ENCODE results near the gene TMEM163.

TMEM163 gene

GRCh38 chr2:134432435-134432883, 286.3 kb downstream of the TMEM163 start:
- peak overlapping the region; percentile 55 for H3K27ac Mint-ChIP-seq
- TF ChIP-seq CTCF (IDR thresholded peaks at IDR 0.05): no peak
- H3K9me3 Mint-ChIP-seq: no peaks in the 10 kb centered on the region
- no peak for DNase-seq
- H3K27me3 Mint-ChIP-seq (ENCODE audit: low read depth, poor library complexity): no peaks in the 10 kb centered on the region
- H3K36me3 Mint-ChIP-seq (ENCODE audit: low read depth): peaks cover 54% of the 10 kb centered on the region
- peaks cover 28% of the 10 kb centered on the region for H3K4me1 Mint-ChIP-seq
- H3K4me3 Mint-ChIP-seq: no peak overlapping the region

GRCh38 chr2:134431838-134432434, 286.9 kb downstream of the TMEM163 start:
- Mint-ChIP-seq H3K4me1 (peaks cover 28% of the 10 kb centered on the region), H3K27ac (peak overlapping the region; percentile 55), H3K4me3 (no peak overlapping the region), H3K9me3 (no peaks in the 10 kb centered on the region), H3K36me3 (ENCODE audit: low read depth) (peaks cover 59% of the 10 kb centered on the region), H3K27me3 (ENCODE audit: low read depth, poor library complexity) (no peaks in the 10 kb centered on the region)
- DNase-seq: no peak
- no peak for TF ChIP-seq CTCF (IDR thresholded peaks at IDR 0.05)

- Mint-ChIP-seq H3K27me3 (ENCODE audit: low read depth, poor library complexity) (no peaks in the 10 kb centered on the region), H3K9me3 (no peaks in the 10 kb centered on the region), H3K4me1 (peaks cover 28% of the 10 kb centered on the region), H3K4me3 (no peak overlapping the region), H3K27ac (no peak overlapping the region), H3K36me3 (ENCODE audit: low read depth) (peaks cover 59% of the 10 kb centered on the region)
- no peak for TF ChIP-seq CTCF (IDR thresholded peaks at IDR 0.05)
- DNase-seq: no peak
Measured at GRCh38 chr2:134429886-134430285, 288.9 kb downstream of the TMEM163 start.

- H3K36me3 Mint-ChIP-seq (ENCODE audit: low read depth): peaks cover 42% of the 10 kb centered on the region
- no peak overlapping the region for H3K4me3 Mint-ChIP-seq
- no peak for TF ChIP-seq CTCF (IDR thresholded peaks at IDR 0.05)
- H3K9me3 Mint-ChIP-seq: no peaks in the 10 kb centered on the region
- H3K27ac Mint-ChIP-seq: no peak overlapping the region
- peaks cover 6% of the 10 kb centered on the region for H3K4me1 Mint-ChIP-seq
- H3K27me3 Mint-ChIP-seq (ENCODE audit: low read depth, poor library complexity): no peaks in the 10 kb centered on the region
- DNase-seq: no peak
Measured at GRCh38 chr2:134426721-134427120, 292.1 kb downstream of the TMEM163 start.

- H3K4me1 Mint-ChIP-seq: peaks cover 5% of the 10 kb centered on the region
- no peak for DNase-seq
Measured at GRCh38 chr2:134425724-134426496, 292.9 kb downstream of the TMEM163 start.

More at GRCh38 chr2:134425724-134426496, 292.9 kb downstream of the TMEM163 start:
- Mint-ChIP-seq H3K36me3 (ENCODE audit: low read depth) (peaks cover 41% of the 10 kb centered on the region), H3K9me3 (no peaks in the 10 kb centered on the region), H3K4me3 (no peak overlapping the region), H3K27me3 (ENCODE audit: low read depth, poor library complexity) (no peaks in the 10 kb centered on the region), H3K27ac (no peak overlapping the region)
- TF ChIP-seq CTCF (IDR thresholded peaks at IDR 0.05): no peak

All from nephron progenitor cell (in vitro differentiated cells).